HG03521 (cell line): ENCODE results near the gene ITIH5.
A peak's percentile ranks its signal among the peaks of the same experiment; 100 is the strongest.

Experiments used
- ATAC-seq: cut with Tn5 transposase; IDR thresholded peaks from one replicate; pipeline ENCODE4 v1.9.1; 2021; ENCODE audit warnings: mild to moderate bottlenecking, moderate library complexity; ENCODE audit not compliant: unreplicated experiment

The ITIH5 gene

DNA sequence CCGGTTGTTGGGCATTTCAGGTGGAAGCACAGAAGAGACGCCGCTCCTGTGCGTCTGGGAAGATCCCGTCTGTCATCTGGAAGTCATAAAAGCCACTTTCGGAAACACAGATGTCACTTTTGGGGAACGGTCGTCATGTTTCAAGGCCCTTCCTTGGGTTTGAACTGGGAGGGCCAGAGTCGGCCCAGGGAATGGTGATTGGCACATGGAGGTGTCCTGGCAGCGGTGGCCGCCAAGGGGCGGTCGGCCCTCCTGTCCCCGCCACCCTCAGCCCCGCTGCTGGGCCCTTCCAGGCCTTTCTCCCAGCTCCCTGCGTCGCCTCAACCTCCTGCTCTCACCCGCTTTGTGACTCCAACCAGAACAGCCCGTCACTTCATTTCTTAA is 140.8 kb downstream of the ITIH5 start:
- ATAC-seq, result no peak

DNA sequence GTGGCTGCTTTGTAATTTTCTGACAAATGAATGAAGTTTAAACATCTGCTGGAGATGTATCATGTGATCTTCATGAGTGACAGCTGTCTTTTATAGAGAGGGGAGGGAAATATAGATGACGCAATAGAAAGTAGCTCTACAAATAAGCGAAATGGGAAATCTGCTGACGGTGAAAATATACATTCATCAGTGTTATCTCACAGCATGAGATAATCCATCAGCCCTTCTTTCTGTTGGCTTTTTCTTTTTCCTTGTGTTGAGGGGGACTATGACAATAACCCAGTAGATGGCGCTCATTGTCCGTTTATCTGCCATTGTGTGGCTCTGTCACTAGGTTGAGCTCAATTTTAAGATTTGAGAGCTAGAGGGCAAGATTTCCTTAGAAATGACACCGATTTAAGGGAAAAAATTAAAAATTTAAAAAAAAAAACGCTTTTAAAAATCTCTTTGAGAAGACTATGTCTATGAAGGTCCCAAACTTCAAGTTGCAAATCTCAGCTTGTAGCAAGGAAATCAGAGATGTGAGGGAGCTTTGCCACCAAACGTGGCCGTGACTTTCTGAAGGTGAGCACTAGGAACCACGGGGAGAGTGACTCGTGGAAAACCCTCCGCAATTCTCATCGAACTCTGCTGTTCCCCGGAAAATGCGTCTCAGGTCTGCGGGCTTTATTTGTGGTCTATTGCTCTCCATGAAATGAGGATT is 141.3 kb downstream of the ITIH5 start:
- peak; percentile 71 for ATAC-seq

DNA sequence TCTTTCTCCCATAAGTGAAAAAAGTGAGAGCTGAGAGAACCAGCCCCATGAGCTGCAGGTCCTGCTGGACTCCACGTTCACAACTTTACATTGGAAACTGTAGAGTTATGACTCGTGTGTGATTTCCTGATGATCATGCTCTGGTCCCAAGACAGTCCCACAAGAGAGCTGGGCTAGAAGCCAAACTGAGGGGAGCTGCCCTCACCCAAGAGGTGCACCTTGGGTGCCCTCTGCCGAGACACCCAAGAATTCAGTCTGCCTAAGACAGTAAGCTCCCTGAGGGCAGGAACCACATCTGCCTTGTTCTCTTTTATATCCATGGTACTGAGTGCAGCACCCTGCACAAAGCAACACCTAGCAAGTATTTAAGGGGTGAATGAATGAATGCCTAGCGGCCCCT is 143.1 kb downstream of the ITIH5 start:
- ATAC-seq, result no peak

DNA sequence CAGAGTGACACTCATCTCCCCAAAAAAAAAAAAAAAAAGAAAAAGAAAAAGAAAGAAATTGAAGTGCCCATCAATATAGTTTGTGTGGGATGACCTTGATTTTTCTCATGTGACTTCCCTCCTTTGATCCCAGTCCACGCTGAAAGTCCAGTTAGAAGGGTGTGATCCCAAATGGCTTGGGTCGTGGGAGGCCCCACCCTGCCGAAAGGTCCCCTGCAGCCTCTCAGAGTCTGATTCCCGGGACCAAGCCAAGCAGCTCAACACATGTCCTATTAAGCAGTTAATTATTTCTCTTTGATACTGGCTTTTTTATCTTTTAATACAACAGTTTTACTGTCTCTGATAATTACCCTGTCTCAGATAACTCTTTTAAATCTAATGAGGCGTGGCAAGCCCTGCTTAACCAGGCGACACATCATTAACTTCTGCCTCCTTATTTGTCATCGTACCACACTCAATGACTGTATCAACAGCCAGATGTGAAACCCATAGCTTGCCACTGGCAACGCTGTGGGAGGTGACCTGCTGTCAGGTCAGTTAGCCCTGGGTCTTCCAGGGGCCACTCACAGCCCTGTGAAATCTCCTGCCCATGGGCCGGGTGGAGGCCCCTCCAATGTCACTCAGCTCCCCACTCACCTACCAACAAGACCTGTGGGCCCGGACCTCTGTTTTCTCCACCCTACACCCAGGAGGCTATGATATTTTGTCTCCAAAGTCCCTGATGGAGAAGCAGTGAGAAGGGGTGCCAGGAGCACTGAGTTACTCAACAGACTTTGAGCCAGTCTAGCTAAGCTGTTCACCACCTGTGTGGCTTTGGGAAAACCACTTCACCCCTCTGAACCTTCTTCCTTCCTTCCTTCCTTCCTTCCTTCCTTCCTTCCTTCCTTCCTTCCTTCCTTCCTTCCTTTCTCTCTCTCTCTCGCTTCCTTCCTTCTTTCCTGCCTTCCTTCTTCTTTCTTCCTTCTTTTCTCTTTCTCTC is 146.0 kb downstream of the ITIH5 start:
- ATAC-seq, result peak; percentile 67

DNA sequence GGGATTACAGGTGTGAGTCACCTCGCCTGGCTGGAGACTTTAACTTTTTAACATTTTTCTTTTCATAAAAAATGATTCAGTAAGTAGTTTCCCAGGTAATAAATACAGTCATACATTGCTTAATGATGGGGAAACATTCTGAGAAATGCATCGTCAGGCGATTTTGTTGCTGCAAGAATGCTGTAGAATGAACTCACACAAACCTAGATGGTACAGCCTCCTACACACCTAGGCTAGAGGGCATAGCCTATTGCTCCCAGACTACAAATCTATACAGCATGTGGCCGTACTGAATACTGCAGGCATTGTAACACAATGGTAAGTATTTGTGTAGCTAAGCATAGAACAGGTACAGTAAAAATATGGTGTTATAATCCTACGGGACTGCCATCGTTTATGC is 147.4 kb downstream of the ITIH5 start:
- ATAC-seq, result no peak

DNA sequence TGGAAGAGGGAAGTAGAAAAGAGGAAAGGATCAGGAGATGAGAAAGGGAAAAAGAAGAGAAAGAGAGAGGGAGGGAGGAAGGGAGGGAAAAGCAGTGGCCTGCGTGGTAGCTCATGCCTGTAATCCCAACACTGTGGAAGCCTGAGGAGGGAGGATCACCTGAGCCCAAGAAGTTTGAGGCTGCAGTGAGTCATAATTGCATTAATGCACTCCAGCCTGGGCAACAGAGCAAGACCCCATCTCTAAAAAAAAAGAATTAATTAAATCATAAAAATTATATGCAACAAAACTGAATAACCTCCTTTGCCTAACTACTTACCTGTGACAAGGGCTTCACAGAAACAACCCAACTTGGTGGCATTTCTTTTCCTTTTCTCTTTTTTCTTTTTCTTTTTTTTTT is 148.1 kb downstream of the ITIH5 start:
- ATAC-seq, result no peak

DNA sequence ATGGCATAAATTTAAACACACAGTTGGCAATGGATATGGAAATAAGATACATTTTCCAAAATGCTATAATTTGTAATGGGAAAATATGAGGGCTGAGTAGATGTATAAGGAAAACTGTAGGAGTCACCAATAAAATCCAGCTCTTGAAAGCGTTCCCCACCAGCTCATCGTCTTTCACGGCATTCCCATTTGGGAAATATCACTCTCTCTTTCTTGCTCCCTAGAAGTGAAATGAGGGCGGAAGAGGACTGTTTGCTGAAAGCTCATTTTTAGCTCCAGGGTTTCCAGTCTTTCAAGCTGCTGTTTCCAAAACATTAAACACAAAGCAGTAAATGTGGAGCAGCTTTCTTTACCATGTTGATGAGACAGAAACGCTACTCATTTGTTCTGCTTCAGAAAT is 151.3 kb downstream of the ITIH5 start:
- ATAC-seq, result no peak

DNA sequence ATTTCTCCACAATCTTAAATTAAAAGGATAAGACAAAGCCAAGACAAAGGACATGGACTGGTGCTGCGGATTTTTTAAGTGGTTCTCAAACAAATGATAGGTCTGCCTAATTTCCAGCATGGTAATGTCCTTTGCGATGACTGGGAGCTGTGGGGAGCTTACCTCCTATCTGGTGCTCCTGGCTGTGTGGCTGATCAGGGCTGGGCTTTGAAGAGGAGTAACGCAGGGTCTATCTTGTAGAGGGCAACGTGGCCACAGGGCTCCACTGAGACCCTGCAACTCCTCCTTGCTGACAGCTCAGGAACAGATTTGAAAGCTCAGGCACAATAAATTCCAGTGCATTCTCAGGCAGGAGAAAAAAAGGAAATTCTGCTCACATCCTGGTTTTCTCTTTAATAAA is 152.8 kb downstream of the ITIH5 start:
- no peak for ATAC-seq

DNA sequence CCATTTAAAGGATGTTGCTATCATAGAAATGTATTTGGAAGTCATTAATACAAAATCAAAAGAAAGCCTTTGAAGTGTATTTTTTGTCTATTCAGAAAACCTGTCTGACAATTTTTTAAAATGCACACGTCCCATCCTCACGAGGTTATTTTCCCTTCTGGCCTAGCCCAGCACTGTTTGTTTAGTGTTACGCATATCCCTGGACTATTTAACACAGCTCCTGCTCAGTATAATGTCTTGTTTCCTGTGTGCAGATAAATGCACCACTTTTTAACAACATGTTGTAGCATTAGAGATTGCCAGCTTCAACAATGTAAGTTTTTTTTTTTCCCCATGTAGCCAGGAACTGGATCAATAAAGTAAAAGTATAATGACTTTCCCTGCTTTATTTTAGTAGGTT is 153.3 kb downstream of the ITIH5 start:
- ATAC-seq, result no peak

DNA sequence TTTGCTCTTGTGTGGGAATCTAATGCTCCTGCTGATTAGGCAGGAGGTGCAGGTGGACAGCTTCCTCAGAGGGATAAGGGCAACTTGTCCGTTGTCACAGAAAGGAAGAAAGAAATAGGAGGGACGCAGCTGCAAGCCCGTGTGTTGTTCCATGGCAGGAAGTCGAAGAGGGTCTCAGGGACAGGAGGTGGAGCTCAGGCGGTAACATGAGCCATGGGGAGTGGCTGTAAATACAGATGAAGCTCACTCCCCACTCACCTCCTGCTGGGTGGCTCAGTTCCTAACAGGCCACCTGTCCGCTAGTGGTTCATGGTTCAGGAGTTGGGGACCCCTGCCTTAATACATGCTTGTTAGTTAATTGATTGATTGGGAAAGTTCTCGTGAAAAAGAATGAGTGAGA is 154.3 kb downstream of the ITIH5 start:
- ATAC-seq, result no peak

DNA sequence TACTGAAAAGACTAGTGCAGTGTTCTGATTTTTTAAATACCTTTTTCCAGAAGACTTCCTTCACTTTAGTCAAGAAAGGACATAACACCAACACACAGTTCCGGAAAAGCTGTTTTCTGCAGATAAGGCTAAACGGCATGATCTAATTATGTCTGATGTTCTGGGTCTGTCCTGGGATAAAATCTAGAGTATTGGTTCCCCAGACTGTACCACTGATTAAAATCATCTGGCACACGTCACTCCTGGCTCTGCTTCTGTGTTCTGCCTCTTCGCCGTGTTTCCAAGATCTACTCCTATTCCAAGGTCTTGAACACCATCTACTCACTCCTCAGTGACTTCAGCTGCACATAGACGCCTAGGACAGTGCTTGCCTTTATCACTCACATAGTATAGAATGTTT is 155.2 kb downstream of the ITIH5 start:
- no peak for ATAC-seq
